Measurements from ENCODE around the gene ALDH2. TPM values are rescaled to one million over a fixed set of nuclear protein-coding genes. Genes with fewer than 3 reads are reported as not detected.

Gene ALDH2
- total RNA-seq, 1 donor = 11.9 TPM

GRCh38 chr12:111788178-111788654, 21.5 kb downstream of the ALDH2 start:
- peak; percentile 26 for TF ChIP-seq CTCF (IDR thresholded peaks at IDR 0.05; ENCODE audit: extremely low read depth, low read depth, low read length)
- H3K4me3 ChIP-seq (ENCODE audit: insufficient read depth, low read length) = no peak overlapping the region
- peak overlapping the region; percentile 56 for H2AFZ ChIP-seq (ENCODE audit: low read length)
- H3K27ac ChIP-seq (ENCODE audit: low read depth, low read length) = no peak overlapping the region
- peaks cover 11% of the 10 kb centered on the region for H3K4me1 ChIP-seq (ENCODE audit: insufficient read depth, low read length)
- H3K36me3 ChIP-seq (ENCODE audit: insufficient read depth, low read length) = no peaks in the 10 kb centered on the region
- H3K9me3 ChIP-seq (ENCODE audit: low read depth, low read length) = no peaks in the 10 kb centered on the region
- H3K79me2 ChIP-seq (ENCODE audit: insufficient read depth, low read length) = no peaks in the 10 kb centered on the region
- DNase-seq (ENCODE audit: insufficient read length, low spot score, missing footprints) = peak; percentile 52
- H3K27me3 ChIP-seq (ENCODE audit: insufficient read depth, low read length) = no peaks in the 10 kb centered on the region
- H3K4me2 ChIP-seq (ENCODE audit: insufficient read depth, low read length) = no peak overlapping the region
- no peaks in the 10 kb centered on the region for H4K20me1 ChIP-seq (ENCODE audit: insufficient read depth, low read length)

DNA sequence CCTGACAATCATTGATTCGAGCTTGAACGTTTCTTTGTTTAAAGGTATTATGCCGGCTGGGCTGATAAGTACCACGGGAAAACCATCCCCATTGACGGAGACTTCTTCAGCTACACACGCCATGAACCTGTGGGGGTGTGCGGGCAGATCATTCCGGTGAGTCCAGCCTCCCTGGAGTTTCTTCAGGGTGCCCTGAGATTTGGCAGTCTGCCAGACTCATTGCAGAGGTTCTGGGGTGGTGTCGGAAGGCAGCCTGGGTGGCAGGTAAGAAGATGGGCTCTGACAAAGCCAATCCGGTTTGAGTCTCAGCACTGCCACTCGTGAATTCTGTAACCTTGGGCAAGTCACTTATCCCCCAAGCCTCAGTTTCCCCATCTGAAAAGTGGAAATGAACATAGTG, 23.0 kb downstream of the ALDH2 start:
- no peak overlapping the region for H3K4me3 ChIP-seq (ENCODE audit: insufficient read depth, low read length)
- no peaks in the 10 kb centered on the region for H3K9me3 ChIP-seq (ENCODE audit: low read depth, low read length)
- no peak overlapping the region for H3K27ac ChIP-seq (ENCODE audit: low read depth, low read length)
- TF ChIP-seq CTCF (IDR thresholded peaks at IDR 0.05; ENCODE audit: extremely low read depth, low read depth, low read length) = no peak
- no peaks in the 10 kb centered on the region for H3K27me3 ChIP-seq (ENCODE audit: insufficient read depth, low read length)
- no peak overlapping the region for H2AFZ ChIP-seq (ENCODE audit: low read length)
- H3K79me2 ChIP-seq (ENCODE audit: insufficient read depth, low read length) = no peaks in the 10 kb centered on the region
- no peaks in the 10 kb centered on the region for H4K20me1 ChIP-seq (ENCODE audit: insufficient read depth, low read length)
- DNase-seq (ENCODE audit: insufficient read length, low spot score, missing footprints) = no peak
- peaks cover 11% of the 10 kb centered on the region for H3K4me1 ChIP-seq (ENCODE audit: insufficient read depth, low read length)
- H3K36me3 ChIP-seq (ENCODE audit: insufficient read depth, low read length) = no peaks in the 10 kb centered on the region
- H3K4me2 ChIP-seq (ENCODE audit: insufficient read depth, low read length) = no peak overlapping the region

- Histone ChIP-seq H3K27me3 (ENCODE audit: insufficient read depth, low read length) (no peaks in the 10 kb centered on the region), H3K79me2 (ENCODE audit: insufficient read depth, low read length) (no peaks in the 10 kb centered on the region), H3K36me3 (ENCODE audit: insufficient read depth, low read length) (no peaks in the 10 kb centered on the region), H3K4me1 (ENCODE audit: insufficient read depth, low read length) (peaks cover 3% of the 10 kb centered on the region), H2AFZ (ENCODE audit: low read length) (no peak overlapping the region), H4K20me1 (ENCODE audit: insufficient read depth, low read length) (no peaks in the 10 kb centered on the region), H3K9me3 (ENCODE audit: low read depth, low read length) (no peaks in the 10 kb centered on the region), H3K27ac (ENCODE audit: low read depth, low read length) (no peak overlapping the region), H3K4me2 (ENCODE audit: insufficient read depth, low read length) (no peak overlapping the region), H3K4me3 (ENCODE audit: insufficient read depth, low read length) (no peak overlapping the region)
- no peak for TF ChIP-seq CTCF (IDR thresholded peaks at IDR 0.05; ENCODE audit: extremely low read depth, low read depth, low read length)
- DNase-seq (ENCODE audit: insufficient read length, low spot score, missing footprints) = peak; percentile 46
Measured at GRCh38 chr12:111791507-111791906, 24.8 kb downstream of the ALDH2 start.

- no peaks in the 10 kb centered on the region for H3K36me3 ChIP-seq (ENCODE audit: insufficient read depth, low read length)
- H3K27ac ChIP-seq (ENCODE audit: low read depth, low read length) = no peak overlapping the region
- no peak for TF ChIP-seq CTCF (IDR thresholded peaks at IDR 0.05; ENCODE audit: extremely low read depth, low read depth, low read length)
- H3K79me2 ChIP-seq (ENCODE audit: insufficient read depth, low read length) = no peaks in the 10 kb centered on the region
- H4K20me1 ChIP-seq (ENCODE audit: insufficient read depth, low read length) = no peaks in the 10 kb centered on the region
- no peak overlapping the region for H3K4me3 ChIP-seq (ENCODE audit: insufficient read depth, low read length)
- no peaks in the 10 kb centered on the region for H3K9me3 ChIP-seq (ENCODE audit: low read depth, low read length)
- peaks cover 3% of the 10 kb centered on the region for H3K4me1 ChIP-seq (ENCODE audit: insufficient read depth, low read length)
- H3K4me2 ChIP-seq (ENCODE audit: insufficient read depth, low read length) = no peak overlapping the region
- no peaks in the 10 kb centered on the region for H3K27me3 ChIP-seq (ENCODE audit: insufficient read depth, low read length)
- H2AFZ ChIP-seq (ENCODE audit: low read length) = peak overlapping the region; percentile 62
- peak; percentile 76 for DNase-seq (ENCODE audit: insufficient read length, low spot score, missing footprints)
Measured at GRCh38 chr12:111792155-111792855, 25.6 kb downstream of the ALDH2 start.

Measured in osteoblast (primary cell).